ENCODE measurements around the gene DNAAF5.

The DNAAF5 gene

DNA sequence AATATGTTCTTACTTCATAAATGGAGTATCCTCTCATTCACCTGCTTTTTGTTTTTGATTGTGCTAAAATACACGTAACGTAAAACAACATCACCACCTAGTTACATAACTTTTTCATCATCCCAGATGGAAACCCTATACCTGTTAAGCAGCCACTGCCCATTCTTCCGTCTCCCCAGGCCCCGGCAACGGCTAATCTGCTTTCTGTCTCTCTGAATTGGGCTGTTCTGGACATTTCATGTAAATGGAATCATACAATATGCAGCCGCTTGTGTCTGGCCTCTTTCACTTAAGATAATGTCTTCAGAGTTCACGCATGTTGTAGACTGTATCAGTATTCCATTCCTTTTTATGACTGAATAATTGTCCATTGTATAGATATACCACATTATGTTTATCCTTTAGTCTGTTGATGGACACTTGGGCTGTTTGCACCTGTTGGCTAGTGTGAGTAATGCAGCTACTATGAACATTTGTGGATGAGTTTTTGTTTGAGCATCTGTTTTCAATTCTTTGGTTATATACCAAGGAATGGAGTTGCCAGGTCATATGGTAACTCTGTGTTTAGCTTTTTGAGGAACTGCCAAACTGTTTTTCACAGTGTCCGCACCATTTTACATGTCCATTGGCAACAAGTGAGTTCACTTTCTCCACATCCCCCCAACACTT is 91.7 kb downstream of the DNAAF5 start:
- DNase-seq, result peak; percentile 19

DNA sequence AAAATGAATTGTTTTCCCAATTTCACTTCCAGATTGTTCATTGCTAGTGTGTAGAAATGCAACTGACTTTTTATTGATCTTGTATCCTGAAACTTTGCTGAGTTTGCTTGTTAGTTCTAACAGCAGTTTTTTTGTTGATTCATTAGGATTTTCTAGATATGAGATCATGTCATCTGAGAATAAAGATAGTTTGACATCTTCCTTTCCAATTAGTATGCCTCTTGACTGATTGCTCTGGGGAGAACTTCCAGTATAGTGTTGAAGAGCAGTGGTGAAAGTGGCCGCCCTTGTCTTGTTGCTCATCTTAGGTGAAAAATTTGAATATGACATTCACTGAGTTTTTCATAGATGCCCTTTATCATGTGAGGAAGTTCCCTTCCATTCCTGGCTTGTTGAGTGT is 93.8 kb downstream of the DNAAF5 start:
- DNase-seq, result no peak

- DNase-seq, result no peak
Measured at GRCh38 chr7:821688-822087, 95.2 kb downstream of the DNAAF5 start.

GRCh38 chr7:822692-823276 is 96.3 kb downstream of the DNAAF5 start:
- no peak for DNase-seq

GRCh38 chr7:823649-824048 is 97.2 kb downstream of the DNAAF5 start:
- no peak for DNase-seq

GRCh38 chr7:824081-824480 is 97.6 kb downstream of the DNAAF5 start:
- no peak for DNase-seq

DNA sequence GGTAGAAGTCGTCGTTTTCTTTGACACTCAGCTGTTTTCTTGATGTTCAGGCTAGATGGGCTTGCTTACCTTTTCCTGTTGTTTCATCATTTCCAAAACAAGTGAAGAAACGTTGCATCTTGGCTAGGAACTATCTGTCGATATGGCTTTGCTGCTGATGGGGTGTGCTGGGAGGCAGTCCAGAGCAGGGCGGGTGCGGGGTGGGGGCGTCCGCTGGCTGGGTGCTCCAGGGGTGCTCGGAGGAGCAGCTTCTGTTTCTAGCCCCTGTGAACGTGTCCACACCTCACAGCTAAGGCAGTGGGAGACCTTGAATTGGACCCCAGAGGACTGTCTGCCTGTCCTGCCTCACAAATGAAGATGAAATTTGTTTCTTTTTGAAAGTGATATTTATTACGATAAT is 98.2 kb downstream of the DNAAF5 start:
- DNase-seq, result no peak

GRCh38 chr7:825386-825785 is 98.9 kb downstream of the DNAAF5 start:
- DNase-seq, result no peak

- DNase-seq, result no peak
Measured at GRCh38 chr7:826230-826917, 99.9 kb downstream of the DNAAF5 start.

DNA sequence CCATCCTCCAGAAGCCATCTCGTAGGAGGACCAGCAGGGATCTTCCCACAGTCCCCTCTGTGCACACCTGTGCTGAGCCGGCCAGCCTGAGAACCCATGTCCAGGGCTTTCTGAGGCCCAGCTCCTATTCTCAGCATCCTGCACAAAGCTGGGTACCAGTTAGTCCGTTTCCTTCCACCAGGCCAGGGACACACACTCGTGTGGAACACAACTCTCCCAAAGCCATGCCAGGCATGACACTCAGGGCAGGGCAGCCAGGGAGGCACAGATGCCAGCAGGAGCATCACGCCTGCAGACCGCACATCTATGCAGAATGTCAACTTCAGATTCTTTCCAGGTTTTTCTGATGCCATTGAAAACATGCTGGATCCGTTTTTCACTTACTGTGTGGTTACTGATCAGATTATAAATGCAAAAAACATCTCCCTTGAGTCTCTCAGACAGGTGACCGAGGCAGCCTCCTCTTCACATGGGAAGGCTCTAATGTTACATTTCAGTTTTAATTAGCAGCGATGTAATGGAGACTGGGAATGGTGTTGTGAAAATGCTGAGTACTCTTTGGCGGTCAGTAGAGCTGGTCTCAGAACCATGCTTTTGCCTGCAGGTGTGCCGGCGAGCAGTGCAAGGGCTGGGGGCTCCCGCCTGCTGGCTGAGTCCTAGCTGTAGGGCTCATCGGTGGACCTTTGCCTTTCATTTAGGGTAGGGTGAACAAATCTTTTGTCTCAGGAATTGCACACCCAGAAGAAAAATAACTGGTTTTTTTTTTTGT is 102.5 kb downstream of the DNAAF5 start:
- DNase-seq, result no peak

DNA sequence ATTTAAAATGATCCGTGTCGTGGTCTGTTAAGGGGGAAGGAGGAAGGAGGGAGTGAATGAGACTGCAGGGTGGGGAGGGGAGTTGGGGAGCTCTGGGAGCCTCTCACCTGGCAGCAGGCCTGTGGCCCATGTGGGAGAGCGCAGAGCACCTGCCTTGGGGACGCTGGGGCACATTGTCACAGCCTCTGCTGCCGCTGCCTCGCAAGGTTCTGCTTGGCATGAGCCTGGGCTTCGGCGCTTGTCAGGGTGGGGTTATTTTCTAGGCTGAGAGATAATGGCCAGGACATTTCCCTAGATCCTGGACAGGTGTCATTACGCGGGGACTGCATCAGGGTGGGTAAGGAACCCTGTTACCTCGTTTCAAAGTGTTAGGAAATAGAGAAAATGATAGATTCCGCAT is 103.6 kb downstream of the DNAAF5 start:
- no peak for DNase-seq

DNA sequence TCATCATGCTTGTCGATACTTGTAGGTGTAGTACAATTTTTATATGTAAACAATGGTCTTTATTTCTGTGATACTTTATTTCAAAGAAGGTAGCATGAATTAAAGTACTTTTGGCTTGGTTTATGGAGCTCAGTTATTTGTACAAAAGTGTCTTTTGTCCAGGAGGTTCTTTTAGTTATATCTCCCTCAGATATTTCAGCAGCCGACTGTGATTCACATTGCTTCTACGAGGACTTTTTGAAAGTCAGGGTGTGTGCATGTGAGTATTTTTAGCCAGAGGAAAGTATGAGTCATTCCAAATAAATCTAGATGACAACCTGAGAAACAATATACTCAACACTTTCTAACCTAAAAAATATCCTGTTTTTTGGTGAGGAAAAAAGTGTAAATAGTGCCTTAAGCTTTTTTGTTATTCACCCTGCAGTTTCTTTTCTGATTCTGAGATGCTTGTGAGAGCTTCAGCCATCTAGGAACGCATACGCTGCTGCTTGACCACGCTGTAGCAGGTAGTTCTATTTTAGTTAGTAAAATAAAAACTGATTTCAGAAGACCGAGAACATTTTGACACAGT is 105.2 kb downstream of the DNAAF5 start:
- peak; percentile 28 for DNase-seq

- DNase-seq, result no peak
Measured at GRCh38 chr7:832167-832967, 105.9 kb downstream of the DNAAF5 start, which contains the start of gene SUN1. SUN1 (plus strand) TSS chr7:832476; CDS start chr7:832525, 49 bp downstream.

DNA sequence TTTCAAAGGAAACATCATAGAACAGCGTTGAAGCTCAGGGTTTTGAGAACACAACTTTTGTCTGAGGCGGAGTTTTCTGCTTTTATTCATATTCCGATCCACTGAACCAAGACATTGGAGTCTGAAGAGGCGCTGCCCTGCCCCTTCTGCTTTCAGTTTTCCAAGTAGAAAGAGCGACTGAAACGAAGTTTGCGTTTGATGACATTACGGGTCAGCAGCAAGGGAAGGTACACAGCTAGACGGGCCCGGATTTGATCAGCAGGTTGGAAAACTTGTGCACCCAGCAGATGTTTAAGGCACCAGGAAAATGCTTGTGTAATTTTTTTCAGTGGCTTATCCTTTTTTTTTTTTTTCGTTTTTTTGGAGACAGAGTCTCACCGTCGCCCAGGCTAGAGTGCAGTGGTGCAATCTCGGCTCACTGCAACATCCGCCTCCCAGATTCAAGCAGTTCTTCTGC is 106.5 kb downstream of the DNAAF5 start:
- DNase-seq, result no peak

- no peak for DNase-seq
Measured at GRCh38 chr7:833601-834258, 107.2 kb downstream of the DNAAF5 start.

DNA sequence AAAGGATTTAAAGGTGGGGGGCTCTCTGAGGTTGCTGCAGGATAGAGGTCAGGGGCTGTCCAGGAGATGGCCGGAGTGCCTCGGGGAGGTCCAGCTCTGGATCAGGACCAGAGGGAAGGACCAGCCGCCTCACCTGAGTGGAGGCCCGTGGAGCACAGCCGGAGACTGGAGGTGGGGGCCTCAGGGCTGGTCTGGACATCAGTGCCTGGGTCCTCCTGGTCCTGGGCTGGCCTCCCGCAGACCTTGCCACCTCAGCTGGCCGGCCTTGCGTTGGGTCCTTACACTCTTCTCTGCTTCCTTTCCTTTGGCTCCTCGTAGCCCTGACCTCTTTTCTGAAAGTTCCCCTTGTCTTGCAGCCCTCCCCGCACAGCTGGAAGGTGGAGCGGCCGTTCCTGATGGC is 107.8 kb downstream of the DNAAF5 start:
- DNase-seq, result no peak

DNA sequence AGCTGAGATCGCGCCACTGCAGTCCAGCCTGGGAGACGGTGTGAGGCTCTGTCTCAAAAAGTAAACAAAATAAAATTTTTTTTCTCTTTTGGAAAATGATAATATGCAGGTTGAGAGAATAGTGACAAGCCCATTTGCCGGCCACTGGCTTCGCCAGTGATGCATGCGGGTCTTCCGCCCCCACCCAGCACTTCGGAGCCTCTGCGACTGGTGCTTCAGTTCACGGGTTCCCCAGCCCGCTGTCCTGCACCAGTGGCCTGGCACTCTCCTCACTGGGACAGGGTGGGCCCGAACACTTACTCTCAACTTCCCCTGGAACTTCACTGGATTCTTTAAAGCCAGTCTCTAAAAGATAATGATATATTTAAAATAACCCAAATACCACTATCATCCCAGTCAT is 108.5 kb downstream of the DNAAF5 start:
- DNase-seq, result no peak

DNA sequence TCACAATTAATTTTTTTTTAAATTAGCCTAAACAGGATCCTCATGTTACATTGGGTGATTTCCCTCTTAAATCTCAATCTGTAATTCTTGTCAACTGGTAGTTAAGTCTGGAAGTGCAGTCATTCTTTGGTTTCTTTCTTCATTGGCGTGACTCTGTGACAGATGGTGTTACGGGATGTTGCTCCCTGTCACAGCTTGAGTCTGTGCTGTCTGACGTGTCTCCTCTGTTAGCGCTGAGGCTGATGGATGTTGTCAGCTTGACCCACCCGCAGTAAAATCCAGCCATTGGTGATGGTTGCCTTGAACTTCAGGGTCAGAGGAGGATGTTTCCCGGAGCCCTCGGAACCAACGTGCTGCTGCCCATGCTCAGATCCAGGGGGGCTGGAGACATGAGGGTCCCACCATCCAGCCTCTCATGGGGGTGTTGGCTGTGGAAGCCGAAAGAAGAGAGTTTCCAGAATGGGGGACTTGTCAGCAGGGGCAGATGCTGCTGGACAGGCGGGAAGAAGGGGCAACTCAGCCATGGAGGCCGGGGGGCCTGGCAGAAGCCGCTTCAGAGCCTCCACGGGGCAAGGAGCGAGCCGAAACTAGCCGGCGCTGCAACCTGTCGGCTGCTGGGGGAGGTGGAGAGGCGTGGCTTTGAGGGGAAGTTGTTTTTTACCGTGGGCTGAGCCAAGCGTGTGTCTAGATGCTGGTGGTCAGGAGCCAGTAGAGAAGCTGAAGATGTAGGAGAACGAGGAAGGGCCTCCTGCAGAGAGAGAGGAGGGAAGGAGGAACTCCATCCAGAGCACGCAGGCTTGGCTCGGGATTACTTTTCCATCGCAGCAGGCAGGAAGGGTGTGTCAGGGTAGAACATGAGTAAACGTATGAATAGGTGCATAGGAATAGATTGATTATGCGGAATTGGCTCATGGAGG is 109.2 kb downstream of the DNAAF5 start:
- DNase-seq, result no peak
